ENCODE measurements around the gene C14orf180.

C14orf180 gene

GRCh38 chr14:104593241-104593701 is 13.7 kb downstream of the C14orf180 start:
- CTCF ChIA-PET: interaction anchor here (0.5 kb wide), 1 partner anchor 456 kb away, joined by 3 read pairs; no protein-coding TSS in a partner anchor
- no peaks in the 10 kb centered on the region for H3K36me3 ChIP-seq (ENCODE audit: control insufficient read depth in 2 of 2, insufficient read depth in 1 of 2, low read length in 2 of 2)
- H3K9me3 ChIP-seq (ENCODE audit: control insufficient read depth, insufficient read depth, low read depth, low read length): no peaks in the 10 kb centered on the region
- POLR2A ChIA-PET: no interaction called here
- no peak for TF ChIP-seq ZBTB10 (tag by site-specific recombination; IDR thresholded peaks at IDR 0.05)
- no peak for TF ChIP-seq ZNF324 (tag by site-specific recombination; IDR thresholded peaks at IDR 0.05)
- TF ChIP-seq ZNF133 (tag by site-specific recombination; IDR thresholded peaks at IDR 0.05): no peak
- TF ChIP-seq ZNF830 (tag by site-specific recombination; IDR thresholded peaks at IDR 0.05; ENCODE audit: low read depth): no peak
- no peak for TF ChIP-seq WT1 (tag by site-specific recombination; IDR thresholded peaks at IDR 0.05)
- TF ChIP-seq ZNF311 (tag by site-specific recombination; IDR thresholded peaks at IDR 0.05; ENCODE audit: borderline replicate concordance): no peak
- no peak for TF ChIP-seq HOXA7 (CRISPR knock-in tag; IDR thresholded peaks at IDR 0.05; ENCODE audit: borderline replicate concordance)
- TF ChIP-seq ZNF391 (tag by site-specific recombination; IDR thresholded peaks at IDR 0.05; ENCODE audit: borderline replicate concordance, low read depth): no peak
- no peak for TF ChIP-seq GLI4 (tag by site-specific recombination; IDR thresholded peaks at IDR 0.05)
- no peak for TF ChIP-seq ZNF211 (tag by site-specific recombination; IDR thresholded peaks at IDR 0.05; ENCODE audit: low read depth)
- TF ChIP-seq, protein P1, sequence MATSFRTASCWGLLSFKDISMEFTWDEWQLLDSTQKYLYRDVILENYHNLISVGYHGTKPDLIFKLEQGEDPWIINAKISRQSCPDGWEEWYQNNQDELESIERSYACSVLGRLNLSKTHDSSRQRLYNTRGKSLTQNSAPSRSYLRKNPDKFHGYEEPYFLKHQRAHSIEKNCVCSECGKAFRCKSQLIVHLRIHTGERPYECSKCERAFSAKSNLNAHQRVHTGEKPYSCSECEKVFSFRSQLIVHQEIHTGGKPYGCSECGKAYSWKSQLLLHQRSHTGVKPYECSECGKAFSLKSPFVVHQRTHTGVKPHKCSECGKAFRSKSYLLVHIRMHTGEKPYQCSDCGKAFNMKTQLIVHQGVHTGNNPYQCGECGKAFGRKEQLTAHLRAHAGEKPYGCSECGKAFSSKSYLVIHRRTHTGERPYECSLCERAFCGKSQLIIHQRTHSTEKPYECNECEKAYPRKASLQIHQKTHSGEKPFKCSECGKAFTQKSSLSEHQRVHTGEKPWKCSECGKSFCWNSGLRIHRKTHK (tag by site-specific recombination; IDR thresholded peaks at IDR 0.05): no peak
- no peak for TF ChIP-seq ZNF521 (tag by site-specific recombination; IDR thresholded peaks at IDR 0.05)
- TF ChIP-seq MEIS1 (CRISPR knock-in tag; IDR thresholded peaks at IDR 0.05; ENCODE audit: borderline replicate concordance): no peak
- no peak for TF ChIP-seq ZNF223 (tag by site-specific recombination; IDR thresholded peaks at IDR 0.05)
- no peak for TF ChIP-seq SETDB1 (IDR thresholded peaks at IDR 0.05; ENCODE audit: insufficient read length, low read length)
- TF ChIP-seq ZNF629 (tag by site-specific recombination; IDR thresholded peaks at IDR 0.05): no peak
- H3K27ac ChIP-seq (ENCODE audit: extremely low read depth, low read depth, low read length): no peak overlapping the region
- H3K4me3 ChIP-seq (ENCODE audit: low read depth, low read length): no peak overlapping the region
- H3K4me1 ChIP-seq (ENCODE audit: control insufficient read depth, insufficient read depth, low read length): no peaks in the 10 kb centered on the region

- Histone ChIP-seq H3K27ac (ENCODE audit: extremely low read depth, low read depth, low read length) (no peak overlapping the region), H3K36me3 (ENCODE audit: control insufficient read depth in 2 of 2, insufficient read depth in 1 of 2, low read length in 2 of 2) (no peaks in the 10 kb centered on the region), H3K4me1 (ENCODE audit: control insufficient read depth, insufficient read depth, low read length) (no peaks in the 10 kb centered on the region), H3K9me3 (ENCODE audit: control insufficient read depth, insufficient read depth, low read depth, low read length) (no peaks in the 10 kb centered on the region), H3K4me3 (ENCODE audit: low read depth, low read length) (no peak overlapping the region)
- ChIA-PET CTCF (interaction anchor here (0.5 kb wide), 1 partner anchor 456 kb away, joined by 3 read pairs; no protein-coding TSS in a partner anchor), POLR2A (no interaction called here)
- TF ChIP-seq ZFP37 (tag by site-specific recombination; IDR thresholded peaks at IDR 0.05): no peak
- TF ChIP-seq ZSCAN18 (tag by site-specific recombination; IDR thresholded peaks at IDR 0.05): no peak
- TF ChIP-seq GLIS1 (tag by site-specific recombination; IDR thresholded peaks at IDR 0.05): no peak
- TF ChIP-seq ELK4 (IDR thresholded peaks at IDR 0.05; ENCODE audit: borderline replicate concordance, low read depth, low read length): no peak
- TF ChIP-seq ZNF639 (tag by site-specific recombination; IDR thresholded peaks at IDR 0.05): no peak
- no peak for TF ChIP-seq ZNF791 (tag by site-specific recombination; IDR thresholded peaks at IDR 0.05)
- TF ChIP-seq ZIC2 (tag by site-specific recombination; IDR thresholded peaks at IDR 0.05): no peak
- no peak for TF ChIP-seq GLI2 (tag by site-specific recombination; IDR thresholded peaks at IDR 0.05; ENCODE audit: borderline replicate concordance, low read depth)
- TF ChIP-seq, protein P2, sequence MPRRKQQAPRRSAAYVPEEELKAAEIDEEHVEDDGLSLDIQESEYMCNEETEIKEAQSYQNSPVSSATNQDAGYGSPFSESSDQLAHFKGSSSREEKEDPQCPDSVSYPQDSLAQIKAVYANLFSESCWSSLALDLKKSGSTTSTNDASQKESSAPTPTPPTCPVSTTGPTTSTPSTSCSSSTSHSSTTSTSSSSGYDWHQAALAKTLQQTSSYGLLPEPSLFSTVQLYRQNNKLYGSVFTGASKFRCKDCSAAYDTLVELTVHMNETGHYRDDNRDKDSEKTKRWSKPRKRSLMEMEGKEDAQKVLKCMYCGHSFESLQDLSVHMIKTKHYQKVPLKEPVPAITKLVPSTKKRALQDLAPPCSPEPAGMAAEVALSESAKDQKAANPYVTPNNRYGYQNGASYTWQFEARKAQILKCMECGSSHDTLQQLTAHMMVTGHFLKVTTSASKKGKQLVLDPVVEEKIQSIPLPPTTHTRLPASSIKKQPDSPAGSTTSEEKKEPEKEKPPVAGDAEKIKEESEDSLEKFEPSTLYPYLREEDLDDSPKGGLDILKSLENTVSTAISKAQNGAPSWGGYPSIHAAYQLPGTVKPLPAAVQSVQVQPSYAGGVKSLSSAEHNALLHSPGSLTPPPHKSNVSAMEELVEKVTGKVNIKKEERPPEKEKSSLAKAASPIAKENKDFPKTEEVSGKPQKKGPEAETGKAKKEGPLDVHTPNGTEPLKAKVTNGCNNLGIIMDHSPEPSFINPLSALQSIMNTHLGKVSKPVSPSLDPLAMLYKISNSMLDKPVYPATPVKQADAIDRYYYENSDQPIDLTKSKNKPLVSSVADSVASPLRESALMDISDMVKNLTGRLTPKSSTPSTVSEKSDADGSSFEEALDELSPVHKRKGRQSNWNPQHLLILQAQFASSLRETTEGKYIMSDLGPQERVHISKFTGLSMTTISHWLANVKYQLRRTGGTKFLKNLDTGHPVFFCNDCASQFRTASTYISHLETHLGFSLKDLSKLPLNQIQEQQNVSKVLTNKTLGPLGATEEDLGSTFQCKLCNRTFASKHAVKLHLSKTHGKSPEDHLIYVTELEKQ (tag by site-specific recombination; IDR thresholded peaks at IDR 0.05; ENCODE audit: borderline replicate concordance): no peak
Observed at GRCh38 chr14:104593710-104594136, 14.2 kb downstream of the C14orf180 start.
